K562 treated with DMSO at 1 percent for 12 hours (cell line): Measurements from ENCODE around the gene MFAP2. TPM values are rescaled to one million over a fixed set of nuclear protein-coding genes. Genes with fewer than 3 reads are reported as not detected.

ENCODE experiments used
- total RNA-seq: library from RNA; unstranded; fragments of 300-600 nt; gene quantifications from 2 replicates; pipeline ENCODE4 v1.2.3, GENCODE V29; 2022; ENCODE audit not compliant: insufficient read depth

MFAP2 gene
- total RNA-seq = not detected in 2 replicates

DNA sequence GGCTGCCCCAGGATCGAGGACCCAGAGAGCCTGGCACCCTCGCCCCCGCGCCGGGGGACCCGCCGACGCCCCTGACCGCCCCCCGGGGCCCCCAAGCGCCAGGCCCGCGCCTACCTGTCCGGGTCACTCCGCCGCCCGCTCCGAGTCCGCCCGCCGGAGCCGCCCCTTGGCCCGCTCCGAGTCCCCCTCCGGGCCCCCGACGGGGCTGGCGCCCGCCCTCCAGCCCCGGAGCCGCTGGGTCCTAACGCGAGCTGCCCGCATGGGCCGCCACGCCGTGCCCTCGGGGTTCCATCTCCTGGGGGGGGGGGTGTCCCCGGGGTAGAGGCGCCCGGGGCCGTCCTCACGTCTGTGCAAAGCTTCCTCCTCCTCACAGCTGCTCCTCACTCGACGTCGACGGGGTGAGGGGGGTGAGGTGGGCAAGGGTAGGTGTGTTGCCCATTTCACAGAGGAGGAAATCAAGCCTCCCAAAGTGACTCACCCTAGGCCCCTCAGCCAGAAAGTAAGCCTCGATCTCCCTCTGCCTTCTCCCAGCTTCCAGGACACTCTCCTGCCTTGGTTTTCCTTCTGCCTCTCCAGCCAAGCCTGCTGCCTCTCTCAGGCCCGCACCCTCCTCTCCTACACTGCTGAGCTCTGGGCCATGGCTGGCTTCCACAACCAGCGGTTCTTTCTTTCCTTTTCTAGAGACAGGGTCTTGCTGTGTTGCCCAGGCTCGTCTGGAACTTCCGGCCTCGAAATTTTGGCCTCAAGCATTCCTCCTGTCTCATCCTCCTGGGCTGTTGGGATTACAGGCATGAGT, at the start of gene MFAP2:
Gene MFAP2, minus strand, starts transcription at position 148 of the 796 bp plus-strand sequence. CDS start 2,347 bp downstream, outside the sequence.

DNA sequence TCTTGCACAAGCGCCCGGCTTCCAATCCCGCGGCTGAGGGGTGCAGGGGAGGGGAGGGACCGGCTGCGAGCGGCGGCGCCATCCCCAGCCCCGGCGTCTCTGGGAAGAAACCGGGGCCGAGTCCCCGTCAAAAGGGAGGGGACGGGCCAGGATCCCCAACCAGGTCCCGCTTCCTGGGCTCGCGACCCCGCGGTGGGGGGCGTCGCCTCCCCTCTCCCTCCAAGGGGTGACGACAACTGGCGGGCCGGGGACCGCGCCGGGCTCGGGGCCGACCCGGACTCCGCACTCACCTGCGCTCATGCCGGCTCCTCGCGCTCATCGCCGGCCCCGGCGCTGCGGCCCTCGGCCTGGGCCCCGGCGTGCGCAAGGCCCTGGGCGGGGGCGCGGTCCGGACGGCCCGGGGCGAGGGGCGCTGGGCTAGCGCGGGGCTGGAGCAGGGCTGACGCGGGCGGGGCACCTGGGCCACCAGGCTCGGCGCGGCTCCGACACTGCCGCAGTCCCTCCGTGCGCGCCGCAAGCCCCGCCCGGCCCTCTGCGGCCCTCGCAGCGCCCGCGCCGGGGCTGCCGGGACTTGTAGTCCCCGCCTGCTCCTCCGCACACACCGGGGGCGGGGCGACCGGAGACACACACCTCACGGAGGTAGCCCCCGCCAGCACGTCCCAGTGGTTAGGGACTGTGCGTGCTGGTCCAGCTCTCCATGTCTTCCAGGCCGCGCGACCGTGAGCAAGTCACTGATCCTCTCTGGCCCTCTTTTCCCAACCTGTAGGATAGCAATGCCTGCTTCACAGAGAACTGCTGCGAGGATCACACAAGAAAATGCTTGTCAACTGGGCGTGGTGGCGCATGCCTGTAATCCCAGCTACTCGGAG, 31.3 kb upstream of the MFAP2 start, which contains the start of gene ATP13A2:
Gene ATP13A2, minus strand, starts transcription at position 490 of the 869 bp plus-strand sequence. Its CDS starts 190 bp downstream, at position 300.

Other genes starting within 250 kb of the MFAP2 start
- gene RNU1-4, start 240.1 kb downstream of the MFAP2 start, total RNA-seq = not detected in 2 replicates
- not detected in 2 replicates for gene RNU1-2, start 84.6 kb downstream of the MFAP2 start, total RNA-seq
- gene CROCC, start 58.7 kb downstream of the MFAP2 start, total RNA-seq = 9.4 and 17.4 TPM in 2 replicates
- 49.8 and 75.6 TPM in 2 replicates for gene ATP13A2, start 31.3 kb upstream of the MFAP2 start, total RNA-seq
- gene SDHB, start 73.4 kb upstream of the MFAP2 start, total RNA-seq = 199 and 204 TPM in 2 replicates
- not detected in 2 replicates for gene PADI2, start 138.8 kb upstream of the MFAP2 start, total RNA-seq
- gene PADI1, start 224.5 kb upstream of the MFAP2 start, total RNA-seq = 0.15 TPM in 1 of 2 replicates, not detected in the other